Cardiac fibroblast (primary cell): Measurements from ENCODE around the gene EFCC1.

Source experiments
- DNase-seq, 2 donors: peaks; one replicate each; pipeline versions ENCODE4 v3.0.0 to v3.0.0-alpha.2; 2010; ENCODE audit warnings: low read depth in 2 of 2
- H3K4me3 ChIP-seq, 2 donors: replicated peaks in 1 of 2; 1 replicate in 1 of 2; 2 replicates in 1 of 2; pipeline ENCODE4 v1.5.1; 2011; ENCODE audit warnings: low read depth in 2 of 2, low read length in 2 of 2, mild to moderate bottlenecking in 2 of 2, moderate library complexity in 1 of 2
- TF ChIP-seq, protein P1 (sequence below): IDR thresholded peaks from one replicate; pipeline ENCODE4 v1.5.1; 2011; ENCODE audit warnings: low read depth, mild to moderate bottlenecking, low read length, inconsistent platforms

The EFCC1 gene

DNA sequence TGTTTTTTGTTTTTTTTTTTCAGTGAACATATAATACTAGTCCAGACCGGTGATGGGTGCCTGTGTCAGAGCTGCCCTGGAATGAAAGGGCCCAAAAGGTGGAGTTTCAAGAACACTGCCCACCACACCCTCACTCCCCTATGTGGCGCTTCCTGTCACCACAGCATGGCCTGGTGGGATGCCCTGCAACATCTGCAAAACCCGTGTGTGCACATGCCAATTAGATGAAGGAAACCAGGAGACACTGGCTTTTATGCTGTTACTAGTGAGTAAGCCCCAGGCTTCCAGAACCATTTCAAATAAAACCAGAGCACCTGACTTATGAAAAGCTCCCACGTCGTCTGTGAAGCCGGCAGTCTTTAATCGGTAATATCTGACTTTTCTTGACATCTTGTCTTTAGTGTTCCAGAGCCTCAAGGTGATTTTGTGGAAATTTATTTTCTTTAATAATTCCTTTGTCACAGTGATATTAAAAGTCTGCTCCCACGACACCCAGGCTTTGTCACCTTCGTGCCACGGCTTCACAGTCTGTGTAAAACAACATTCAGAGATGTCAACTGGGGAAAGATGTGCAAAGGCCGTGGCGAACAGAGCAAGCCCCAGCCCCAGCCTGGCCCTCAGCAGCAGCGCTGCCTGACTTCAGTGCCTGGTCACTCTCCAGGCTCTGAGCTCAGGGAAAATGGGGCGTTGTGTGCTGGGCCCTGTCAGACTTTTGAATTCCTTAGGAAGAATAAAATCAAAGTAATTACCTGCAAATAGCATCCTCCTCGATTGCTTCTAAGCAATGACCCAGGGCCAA is 13.6 kb upstream of the EFCC1 start:
- no peak overlapping the region for H3K4me3 ChIP-seq
- no peak for DNase-seq
- TF ChIP-seq, protein P1, sequence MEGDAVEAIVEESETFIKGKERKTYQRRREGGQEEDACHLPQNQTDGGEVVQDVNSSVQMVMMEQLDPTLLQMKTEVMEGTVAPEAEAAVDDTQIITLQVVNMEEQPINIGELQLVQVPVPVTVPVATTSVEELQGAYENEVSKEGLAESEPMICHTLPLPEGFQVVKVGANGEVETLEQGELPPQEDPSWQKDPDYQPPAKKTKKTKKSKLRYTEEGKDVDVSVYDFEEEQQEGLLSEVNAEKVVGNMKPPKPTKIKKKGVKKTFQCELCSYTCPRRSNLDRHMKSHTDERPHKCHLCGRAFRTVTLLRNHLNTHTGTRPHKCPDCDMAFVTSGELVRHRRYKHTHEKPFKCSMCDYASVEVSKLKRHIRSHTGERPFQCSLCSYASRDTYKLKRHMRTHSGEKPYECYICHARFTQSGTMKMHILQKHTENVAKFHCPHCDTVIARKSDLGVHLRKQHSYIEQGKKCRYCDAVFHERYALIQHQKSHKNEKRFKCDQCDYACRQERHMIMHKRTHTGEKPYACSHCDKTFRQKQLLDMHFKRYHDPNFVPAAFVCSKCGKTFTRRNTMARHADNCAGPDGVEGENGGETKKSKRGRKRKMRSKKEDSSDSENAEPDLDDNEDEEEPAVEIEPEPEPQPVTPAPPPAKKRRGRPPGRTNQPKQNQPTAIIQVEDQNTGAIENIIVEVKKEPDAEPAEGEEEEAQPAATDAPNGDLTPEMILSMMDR: no peak

DNA sequence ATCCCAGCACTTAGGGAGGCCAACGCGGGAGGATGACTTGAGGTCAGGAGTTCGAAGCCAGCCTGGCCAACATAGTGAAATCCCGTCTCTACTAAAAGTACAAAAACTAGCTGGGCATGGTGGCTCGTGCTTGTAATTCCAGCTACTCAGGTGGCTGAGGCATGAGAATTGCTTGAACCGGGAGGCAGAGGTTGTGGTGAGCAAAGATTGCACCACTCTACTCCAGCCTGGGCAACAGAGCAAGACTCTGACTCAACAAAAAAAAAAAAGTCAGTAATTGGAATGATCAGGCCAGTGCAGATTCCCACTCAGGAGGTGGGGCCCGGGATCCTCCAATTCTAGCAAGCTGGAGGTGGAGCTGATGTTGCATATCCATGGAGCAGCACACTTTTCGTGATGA is 12.8 kb upstream of the EFCC1 start:
- DNase-seq: no peak
- H3K4me3 ChIP-seq: no peak overlapping the region
- TF ChIP-seq, protein P1: no peak

DNA sequence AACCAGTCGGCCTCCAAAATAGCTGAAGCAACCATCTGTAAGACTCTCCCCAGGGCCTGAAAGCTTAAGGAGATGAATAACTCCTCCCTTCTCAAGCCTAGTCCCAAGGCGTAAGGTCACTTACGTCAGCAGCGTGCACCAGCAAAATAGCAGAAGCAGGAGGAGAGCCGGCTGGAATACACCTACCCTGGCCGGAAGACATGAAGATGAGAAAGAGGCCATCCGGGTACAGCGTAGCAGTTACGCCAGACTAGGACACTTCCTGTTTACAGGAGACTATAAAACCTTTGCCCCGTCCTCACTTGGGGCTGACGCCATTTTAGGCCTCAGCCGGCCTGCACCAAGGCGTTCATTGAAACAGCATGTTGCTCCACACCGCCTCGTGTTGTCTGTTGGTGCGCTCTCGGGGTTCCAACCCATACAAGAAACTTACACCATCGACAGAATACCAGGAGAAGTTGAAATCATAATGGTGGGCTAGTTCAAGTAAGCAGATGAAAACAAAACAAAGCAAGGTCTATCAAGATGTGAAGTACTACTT is 9.7 kb upstream of the EFCC1 start:
- TF ChIP-seq, protein P1: no peak
- H3K4me3 ChIP-seq: no peak overlapping the region
- DNase-seq: no peak

DNA sequence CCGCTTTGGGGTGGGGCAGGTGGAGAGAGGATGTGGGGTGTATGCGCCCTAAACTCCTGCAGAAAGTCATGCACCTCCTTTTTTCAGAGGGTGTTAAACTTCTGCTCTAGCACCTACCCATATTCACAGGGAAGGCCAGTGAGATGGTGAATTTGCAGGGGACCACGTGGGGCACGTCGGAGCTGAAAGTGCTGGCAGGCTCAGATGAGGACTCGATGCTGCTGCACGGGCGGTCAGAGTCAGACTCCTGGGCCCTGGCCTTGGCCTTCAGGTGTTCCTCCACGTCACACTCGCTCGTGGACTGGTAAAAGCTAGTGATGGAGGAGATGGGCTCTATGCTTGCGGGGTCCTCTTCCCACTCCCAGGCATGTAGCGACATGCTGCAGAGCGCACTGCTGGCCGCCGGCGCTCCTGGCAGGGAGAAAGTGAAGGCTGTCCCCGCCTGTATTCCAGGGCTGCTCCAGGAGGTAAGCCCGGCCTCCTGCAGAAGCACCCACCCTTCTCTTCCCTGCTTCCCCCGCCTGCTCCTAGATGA is 8.1 kb upstream of the EFCC1 start:
- no peak overlapping the region for H3K4me3 ChIP-seq
- TF ChIP-seq, protein P1: no peak
- no peak for DNase-seq

DNA sequence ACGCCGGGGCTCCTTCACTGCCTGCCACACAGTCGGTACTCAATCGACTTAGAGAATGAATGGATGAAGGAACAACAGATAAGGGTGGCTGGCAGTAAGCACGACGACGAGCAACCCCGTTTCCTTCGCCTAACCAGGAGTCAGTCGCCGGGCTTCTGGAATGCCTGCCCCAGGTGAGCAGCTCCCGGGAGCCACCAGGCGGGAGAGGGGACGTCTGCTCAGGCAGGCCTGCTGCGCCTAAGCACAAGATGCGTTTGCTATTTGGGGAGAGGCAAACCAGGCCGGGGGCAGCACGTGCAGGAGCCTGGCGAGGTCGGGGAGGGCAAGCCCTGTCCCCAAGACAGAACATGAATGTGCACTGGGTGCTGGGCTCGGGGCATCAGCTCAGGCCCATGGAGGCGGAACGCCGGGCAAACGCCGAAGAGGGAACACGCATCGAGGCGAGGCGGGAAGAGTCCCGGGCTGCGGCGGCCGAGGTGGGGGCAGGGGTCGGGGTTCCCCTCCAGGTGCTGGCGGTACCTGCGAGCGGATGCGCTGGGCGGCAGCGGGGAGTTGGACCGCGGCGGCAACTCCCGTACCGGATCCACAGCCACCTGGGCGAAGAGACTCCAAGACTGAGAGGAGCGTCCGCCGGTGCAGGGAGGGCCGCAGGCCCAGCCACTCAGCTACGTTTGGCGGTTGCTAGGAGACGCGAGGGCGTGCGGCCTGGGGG is 7.5 kb upstream of the EFCC1 start, which contains the start of gene CFAP92:
CFAP92 (minus strand) TSS at position 616 of the 712 bp plus-strand sequence. CDS start 772 bp downstream, outside the sequence.
- H3K4me3 ChIP-seq: peak within 1 kb of the TSS; percentile 35 to 42
- TF ChIP-seq, protein P1: no peak

DNA sequence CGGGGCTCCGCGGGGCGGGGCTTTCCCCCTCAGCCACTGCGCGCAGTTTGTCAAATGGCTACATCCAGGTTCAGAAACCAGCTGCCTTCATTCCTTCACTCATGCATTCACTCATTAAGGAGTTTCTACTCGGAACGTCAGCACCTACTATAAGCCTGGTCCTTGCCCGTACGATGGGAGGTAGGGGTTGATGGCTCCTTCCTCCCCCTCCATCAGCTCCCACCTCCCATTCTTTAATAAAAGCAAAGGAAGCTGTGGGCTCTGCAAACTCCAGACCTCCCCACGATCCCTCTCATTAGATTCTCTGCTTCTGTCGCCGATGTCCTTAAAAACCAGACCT is 7.0 kb upstream of the EFCC1 start:
- no peak for DNase-seq
- TF ChIP-seq, protein P1: no peak
- H3K4me3 ChIP-seq: peak overlapping the region; percentile 35 to 42

More for the DNA sequence above, 7.5 kb upstream of the EFCC1 start, which contains the start of gene CFAP92:
- peak; percentile 68 to 74 for DNase-seq
